Nephron (organoid): Measurements from ENCODE around the gene ARID3C.

ENCODE experiments used
- H3K27ac Mint-ChIP-seq, 3 experiments: 2 replicates each; pipeline ENCODE4 v1.8.0; 2020; ENCODE audit warnings: mixed read lengths in 3 of 3, mild to moderate bottlenecking in 2 of 3, moderate library complexity in 1 of 3
- H3K27me3 Mint-ChIP-seq: 2 replicates; pipeline ENCODE4 v1.8.0; 2021; ENCODE audit warnings: low read depth, mild to moderate bottlenecking, moderate library complexity, mixed read lengths
- H3K36me3 Mint-ChIP-seq: 2 replicates; pipeline ENCODE4 v1.8.0; 2020; ENCODE audit warnings: low read depth, mixed read lengths
- H3K4me1 Mint-ChIP-seq: 2 replicates; pipeline ENCODE4 v1.8.0; 2020; ENCODE audit warnings: mixed read lengths
- H3K4me3 Mint-ChIP-seq, 3 experiments: 2 replicates each; pipeline ENCODE4 v1.8.0; 2020; ENCODE audit warnings: mild to moderate bottlenecking in 3 of 3, mixed read lengths in 3 of 3, moderate library complexity in 2 of 3
- H3K9me3 Mint-ChIP-seq: 2 replicates; pipeline ENCODE4 v1.8.0; 2020; ENCODE audit warnings: mixed read lengths
- CTCF ChIP-seq, 3 experiments: fragments of 200-600 bp; sonication (generic); IDR thresholded peaks; one replicate each; pipeline ENCODE4 v1.5.0; 2021; ENCODE audit warnings: antibody characterized with exemption in 3 of 3; ENCODE audit not compliant: unreplicated experiment in 3 of 3

The ARID3C gene

GRCh38 chr9:34577400-34578240 lies 51.2 kb downstream of the ARID3C start:
- Mint-ChIP-seq H3K9me3 (no peaks in the 10 kb centered on the region), H3K4me3 (peak overlapping the region; percentile 76 to 85 (median 80)), H3K27me3 (peaks cover 43% of the 10 kb centered on the region), H3K36me3 (no peaks in the 10 kb centered on the region), H3K4me1 (peaks cover 78% of the 10 kb centered on the region), H3K27ac (peak overlapping the region; percentile 92 to 98 (median 94))
- no peak for TF ChIP-seq CTCF (IDR thresholded peaks at IDR 0.05; ENCODE audit: unreplicated experiment in 3 of 3)

GRCh38 chr9:34576597-34577399 lies 52.1 kb downstream of the ARID3C start:
- H3K27ac Mint-ChIP-seq, result peak overlapping the region; percentile 92 to 98 (median 94)
- no peak for TF ChIP-seq CTCF (IDR thresholded peaks at IDR 0.05; ENCODE audit: unreplicated experiment in 3 of 3)
- H3K4me3 Mint-ChIP-seq, result peak overlapping the region; percentile 76 to 85 (median 80)
- peaks cover 82% of the 10 kb centered on the region for H3K4me1 Mint-ChIP-seq
- peaks cover 43% of the 10 kb centered on the region for H3K27me3 Mint-ChIP-seq
- no peaks in the 10 kb centered on the region for H3K9me3 Mint-ChIP-seq
- H3K36me3 Mint-ChIP-seq, result no peaks in the 10 kb centered on the region

DNA sequence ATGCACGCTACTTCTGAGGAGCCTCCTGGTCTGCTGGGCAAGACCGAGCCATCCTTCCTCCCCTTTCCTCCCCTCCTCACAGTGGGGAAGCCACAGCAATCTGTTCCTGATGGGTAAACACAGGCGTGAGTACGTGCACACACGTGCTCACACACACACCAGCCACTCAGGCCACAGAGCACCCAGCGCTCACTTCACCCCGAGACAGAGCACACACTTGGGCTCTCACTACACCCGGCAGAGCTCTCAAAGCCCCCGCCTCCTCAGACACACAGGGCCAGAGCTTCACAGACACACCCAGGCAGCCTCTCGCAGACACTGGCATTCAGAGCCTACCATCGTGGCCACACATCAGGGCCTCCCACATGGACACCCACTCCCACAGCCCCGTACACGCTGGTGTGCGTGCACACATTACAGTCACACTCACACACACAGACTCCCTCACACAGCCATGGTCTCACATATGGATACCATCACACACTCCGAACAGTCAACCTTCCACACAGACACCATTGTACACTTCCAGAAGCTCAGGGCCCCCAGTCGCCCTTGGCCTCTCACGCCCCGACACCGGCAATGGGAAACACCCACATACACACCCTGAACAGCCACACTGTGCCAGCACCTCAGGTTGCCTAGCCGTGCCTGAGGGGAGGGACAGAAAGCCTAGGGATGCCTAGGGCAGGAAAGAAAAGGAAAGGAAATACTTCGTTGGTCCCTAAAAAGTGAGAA lies 52.8 kb downstream of the ARID3C start:
- peaks cover 82% of the 10 kb centered on the region for H3K4me1 Mint-ChIP-seq

GRCh38 chr9:34575241-34575640 lies 53.6 kb downstream of the ARID3C start:
- peaks cover 82% of the 10 kb centered on the region for H3K4me1 Mint-ChIP-seq

More for the DNA sequence above, 52.8 kb downstream of the ARID3C start:
- H3K27me3 Mint-ChIP-seq, result peaks cover 36% of the 10 kb centered on the region
- peak overlapping the region; percentile 20 to 76 (median 60) for H3K4me3 Mint-ChIP-seq
- H3K27ac Mint-ChIP-seq, result peak overlapping the region; percentile 92 to 98 (median 94)
- H3K9me3 Mint-ChIP-seq, result no peaks in the 10 kb centered on the region
- no peak for TF ChIP-seq CTCF (IDR thresholded peaks at IDR 0.05; ENCODE audit: unreplicated experiment in 3 of 3)
- no peaks in the 10 kb centered on the region for H3K36me3 Mint-ChIP-seq

More at GRCh38 chr9:34575241-34575640, 53.6 kb downstream of the ARID3C start:
- H3K4me3 Mint-ChIP-seq, result peak overlapping the region; percentile 32 to 55 (median 42)
- TF ChIP-seq CTCF (IDR thresholded peaks at IDR 0.05; ENCODE audit: unreplicated experiment in 3 of 3), result no peak
- H3K27ac Mint-ChIP-seq, result peak overlapping the region; percentile 91 to 94 (median 92)
- H3K27me3 Mint-ChIP-seq, result peaks cover 28% of the 10 kb centered on the region
- H3K36me3 Mint-ChIP-seq, result no peaks in the 10 kb centered on the region
- H3K9me3 Mint-ChIP-seq, result no peaks in the 10 kb centered on the region
